Osteocyte (in vitro differentiated cells): ENCODE data around the gene HCFC1. TPM values are rescaled to one million over a fixed set of nuclear protein-coding genes. Genes with fewer than 3 reads are reported as not detected.

Experiments used
- DNase-seq: peaks from one replicate; pipeline ENCODE4 v3.0.0; 2021; ENCODE audit warnings: mixed read lengths; ENCODE audit not compliant: unreplicated experiment; ENCODE audit errors: extremely low spot score
- H3K27ac Mint-ChIP-seq: one replicate; pipeline ENCODE4 v1.8.0; 2021; ENCODE audit warnings: mild to moderate bottlenecking, mixed read lengths; ENCODE audit not compliant: unreplicated experiment
- H3K27me3 Mint-ChIP-seq: one replicate; pipeline ENCODE4 v1.8.0; 2021; ENCODE audit warnings: mixed read lengths; ENCODE audit not compliant: unreplicated experiment
- H3K36me3 Mint-ChIP-seq: one replicate; pipeline ENCODE4 v1.8.0; 2021; ENCODE audit warnings: mixed read lengths; ENCODE audit not compliant: unreplicated experiment
- H3K4me1 Mint-ChIP-seq: one replicate; pipeline ENCODE4 v1.8.0; 2021; ENCODE audit warnings: mixed read lengths; ENCODE audit not compliant: unreplicated experiment
- H3K4me3 Mint-ChIP-seq: one replicate; pipeline ENCODE4 v1.8.0; 2021; ENCODE audit warnings: mild to moderate bottlenecking, moderate library complexity, mixed read lengths; ENCODE audit not compliant: unreplicated experiment
- H3K9me3 Mint-ChIP-seq: one replicate; pipeline ENCODE4 v1.8.0; 2021; ENCODE audit warnings: mixed read lengths; ENCODE audit not compliant: unreplicated experiment
- total RNA-seq: library from RNA; stranded (reverse); gene quantifications from 2 replicates; pipeline ENCODE4 v1.2.1, GENCODE V29; 2021
- TF ChIP-seq, protein P1 (sequence below): fragments of 200-600 bp; sonication (generic); IDR thresholded peaks from 2 replicates; pipeline ENCODE4 v1.5.0; 2021; ENCODE audit warnings: antibody characterized with exemption, mild to moderate bottlenecking, moderate library complexity

Gene HCFC1
- total RNA-seq, 1 donor from 2014 or later, result 74.8 TPM

DNA sequence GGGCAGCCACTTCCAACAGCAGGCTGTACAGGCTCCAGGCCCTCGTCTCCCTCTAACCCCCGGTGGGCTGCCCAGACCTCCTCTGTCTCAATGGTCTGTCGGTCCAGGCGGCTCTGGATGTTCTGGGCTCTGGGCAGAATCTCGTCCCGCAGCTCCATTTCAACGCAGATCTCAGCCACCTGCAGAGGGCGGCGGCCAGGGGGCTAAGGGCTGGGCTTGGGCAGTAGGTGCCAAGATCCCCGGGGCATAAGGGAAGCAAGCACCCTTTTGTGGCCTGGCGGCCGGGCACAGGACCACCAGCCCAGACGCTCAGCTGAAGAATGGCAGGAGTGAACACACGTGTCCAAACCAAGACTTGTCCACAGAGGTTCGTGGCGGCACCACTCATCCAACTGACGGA lies 57.9 kb downstream of the HCFC1 start:
- no peaks in the 10 kb centered on the region for H3K27me3 Mint-ChIP-seq
- TF ChIP-seq, protein P1, sequence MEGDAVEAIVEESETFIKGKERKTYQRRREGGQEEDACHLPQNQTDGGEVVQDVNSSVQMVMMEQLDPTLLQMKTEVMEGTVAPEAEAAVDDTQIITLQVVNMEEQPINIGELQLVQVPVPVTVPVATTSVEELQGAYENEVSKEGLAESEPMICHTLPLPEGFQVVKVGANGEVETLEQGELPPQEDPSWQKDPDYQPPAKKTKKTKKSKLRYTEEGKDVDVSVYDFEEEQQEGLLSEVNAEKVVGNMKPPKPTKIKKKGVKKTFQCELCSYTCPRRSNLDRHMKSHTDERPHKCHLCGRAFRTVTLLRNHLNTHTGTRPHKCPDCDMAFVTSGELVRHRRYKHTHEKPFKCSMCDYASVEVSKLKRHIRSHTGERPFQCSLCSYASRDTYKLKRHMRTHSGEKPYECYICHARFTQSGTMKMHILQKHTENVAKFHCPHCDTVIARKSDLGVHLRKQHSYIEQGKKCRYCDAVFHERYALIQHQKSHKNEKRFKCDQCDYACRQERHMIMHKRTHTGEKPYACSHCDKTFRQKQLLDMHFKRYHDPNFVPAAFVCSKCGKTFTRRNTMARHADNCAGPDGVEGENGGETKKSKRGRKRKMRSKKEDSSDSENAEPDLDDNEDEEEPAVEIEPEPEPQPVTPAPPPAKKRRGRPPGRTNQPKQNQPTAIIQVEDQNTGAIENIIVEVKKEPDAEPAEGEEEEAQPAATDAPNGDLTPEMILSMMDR, result no peak
- no peak for DNase-seq
- H3K27ac Mint-ChIP-seq, result no peak overlapping the region
- no peak overlapping the region for H3K4me3 Mint-ChIP-seq
- no peaks in the 10 kb centered on the region for H3K36me3 Mint-ChIP-seq
- no peaks in the 10 kb centered on the region for H3K9me3 Mint-ChIP-seq
- no peaks in the 10 kb centered on the region for H3K4me1 Mint-ChIP-seq

DNA sequence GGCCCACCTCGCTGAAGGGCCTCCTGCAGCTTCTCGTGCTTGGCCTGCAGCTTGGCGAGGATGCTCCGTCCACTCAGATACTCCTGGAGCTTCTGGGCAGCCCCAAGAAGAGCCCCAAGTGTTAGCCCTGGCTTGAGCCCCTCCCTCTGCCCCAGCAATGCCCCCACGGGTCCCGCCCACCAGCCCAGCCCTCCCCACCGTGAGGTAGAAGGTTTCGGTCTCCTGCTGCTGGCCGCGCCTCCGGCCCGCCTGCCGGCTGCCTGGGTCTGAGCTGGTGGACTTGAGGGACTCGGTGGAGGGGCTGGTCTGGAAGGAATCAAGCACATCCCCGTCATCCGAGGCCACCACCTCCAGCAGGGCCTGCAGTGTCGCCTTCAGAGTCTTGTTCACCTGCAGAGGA lies 58.4 kb downstream of the HCFC1 start:
- H3K36me3 Mint-ChIP-seq, result no peaks in the 10 kb centered on the region
- H3K27ac Mint-ChIP-seq, result no peak overlapping the region
- DNase-seq, result no peak
- H3K9me3 Mint-ChIP-seq, result no peaks in the 10 kb centered on the region
- H3K4me1 Mint-ChIP-seq, result no peaks in the 10 kb centered on the region
- H3K27me3 Mint-ChIP-seq, result no peaks in the 10 kb centered on the region
- no peak overlapping the region for H3K4me3 Mint-ChIP-seq
- TF ChIP-seq, protein P1, result no peak

DNA sequence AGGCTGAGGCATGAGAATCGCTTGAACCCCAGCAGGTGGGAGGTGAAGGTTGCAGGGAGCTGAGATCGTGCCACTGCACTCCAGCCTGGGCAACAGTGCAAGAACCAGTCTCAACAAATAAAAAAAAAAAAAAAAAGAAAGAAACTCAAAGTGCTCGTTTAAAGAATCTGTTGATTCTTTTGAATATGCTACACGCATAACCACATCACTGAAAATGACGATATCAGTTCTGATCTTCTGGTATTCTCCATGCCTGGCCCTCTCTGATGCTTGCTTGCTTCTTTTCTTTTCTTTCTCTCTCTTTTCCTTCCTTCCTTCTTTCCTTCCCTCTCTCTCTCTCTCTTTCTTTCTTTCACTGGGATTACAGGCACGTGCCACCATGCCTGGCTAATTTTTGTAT lies 59.8 kb downstream of the HCFC1 start:
- no peak for DNase-seq
- Mint-ChIP-seq H3K9me3 (no peaks in the 10 kb centered on the region), H3K27me3 (no peaks in the 10 kb centered on the region), H3K27ac (no peak overlapping the region), H3K4me1 (no peaks in the 10 kb centered on the region), H3K36me3 (no peaks in the 10 kb centered on the region), H3K4me3 (no peak overlapping the region)
- TF ChIP-seq, protein P1, result no peak

GRCh38 chrX:153910446-153910845 lies 61.2 kb downstream of the HCFC1 start:
- Mint-ChIP-seq H3K27me3 (no peaks in the 10 kb centered on the region), H3K27ac (no peak overlapping the region), H3K4me3 (no peak overlapping the region), H3K36me3 (no peaks in the 10 kb centered on the region), H3K4me1 (no peaks in the 10 kb centered on the region), H3K9me3 (no peaks in the 10 kb centered on the region)
- DNase-seq, result no peak
- TF ChIP-seq, protein P1, result no peak

DNA sequence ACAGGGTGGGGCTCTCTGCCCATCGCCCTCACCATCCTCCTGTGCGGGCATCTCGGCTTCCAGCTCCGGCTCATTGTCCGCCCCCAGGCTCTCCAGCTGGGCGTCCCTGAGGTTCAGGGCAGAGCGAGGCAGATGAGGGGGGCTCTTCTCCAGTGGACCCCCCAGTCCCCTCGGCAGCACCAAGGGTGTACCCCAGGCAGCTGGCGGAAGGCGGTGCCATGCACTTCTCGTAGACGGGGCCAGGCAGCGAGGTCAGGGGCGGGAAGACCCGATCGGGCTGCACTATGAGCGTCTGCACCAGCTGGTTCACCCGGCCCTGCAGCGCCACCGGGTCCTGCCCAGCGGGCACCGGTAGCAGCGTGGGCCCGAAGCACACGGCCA lies 61.6 kb downstream of the HCFC1 start:
- H3K27ac Mint-ChIP-seq, result no peak overlapping the region
- H3K4me3 Mint-ChIP-seq, result no peak overlapping the region
- H3K4me1 Mint-ChIP-seq, result no peaks in the 10 kb centered on the region
- no peak for DNase-seq
- TF ChIP-seq, protein P1, result no peak
- no peaks in the 10 kb centered on the region for H3K27me3 Mint-ChIP-seq
- H3K9me3 Mint-ChIP-seq, result no peaks in the 10 kb centered on the region
- no peaks in the 10 kb centered on the region for H3K36me3 Mint-ChIP-seq
